PC-3 (cell line): ENCODE results near the gene PRKCQ.

Experiments
- CTCF ChIP-seq: fragments of 300-600 bp; sonication (generic); conservative IDR thresholded peaks from 2 replicates; pipeline ENCODE4 v1.5.1; 2017; ENCODE audit warnings: antibody characterized with exemption, low read depth, mild to moderate bottlenecking, low read length
- EZH2 ChIP-seq: fragments of 300-600 bp; sonication (generic); IDR thresholded peaks from one replicate; pipeline ENCODE4 v1.6.1; 2017; ENCODE audit warnings: antibody characterized with exemption, mild to moderate bottlenecking, low read length; ENCODE audit not compliant: unreplicated experiment

DNA sequence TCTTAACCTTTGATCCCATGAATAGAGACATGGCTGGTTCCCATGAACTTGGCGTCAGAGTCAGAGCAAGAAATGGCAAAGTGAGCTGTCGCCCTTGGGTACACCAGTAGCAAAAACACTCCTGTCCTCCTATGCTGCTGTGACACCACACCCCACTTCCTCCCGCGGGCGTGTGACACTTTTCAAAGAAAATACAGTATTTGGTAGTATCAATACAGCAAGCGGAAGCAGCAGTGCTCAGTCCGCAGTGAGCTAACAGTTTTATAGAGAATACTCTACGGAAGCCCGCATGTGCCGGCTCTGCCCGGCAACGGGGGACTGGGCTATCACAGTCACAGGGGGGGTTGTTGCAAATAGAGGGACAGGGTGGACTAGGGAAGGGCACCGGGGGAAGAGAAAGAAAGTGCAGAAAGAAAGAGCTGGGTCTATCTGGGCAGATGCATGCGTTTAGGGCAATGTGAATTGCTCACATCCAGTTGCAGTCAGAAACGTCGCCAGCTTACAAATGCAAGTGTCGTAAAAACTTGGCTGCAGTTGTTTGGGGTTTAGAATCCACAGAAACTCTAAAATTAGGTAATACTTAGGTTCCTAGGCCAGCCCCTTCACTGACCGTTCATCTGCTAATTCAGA is 49.8 kb downstream of the PRKCQ start:
- TF ChIP-seq CTCF (no peak), EZH2 (no peak)
